ENCODE results near the gene UGGT1.

Gene UGGT1

DNA sequence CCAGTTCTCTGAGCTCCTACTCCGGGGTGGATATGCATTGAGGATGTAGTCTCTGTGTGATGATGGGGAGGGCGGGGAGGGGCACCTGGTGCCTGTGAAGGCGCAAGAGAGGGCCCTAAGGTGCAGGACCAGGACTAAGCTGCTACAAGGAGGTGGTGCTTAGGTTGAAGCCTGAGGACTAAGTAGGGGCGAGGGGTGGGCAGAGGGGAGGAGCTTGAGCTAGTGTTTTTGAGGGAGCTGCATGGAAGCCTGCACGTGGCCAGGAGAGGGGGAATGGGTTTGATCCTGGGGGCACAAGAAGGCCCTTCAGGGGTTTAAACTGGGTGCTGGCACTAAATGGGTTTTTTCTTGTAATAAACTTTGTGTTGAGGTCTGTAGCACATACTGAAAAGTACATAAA is 105.0 kb downstream of the UGGT1 start:
- Histone ChIP-seq H3K4me3 (ENCODE audit: low read length) (no peak overlapping the region), H3K27me3 (ENCODE audit: low read depth, low read length) (no peaks in the 10 kb centered on the region), H3K9ac (ENCODE audit: low read length) (no peak overlapping the region), H3K4me1 (ENCODE audit: low read length) (peaks cover 15% of the 10 kb centered on the region), H2AFZ (ENCODE audit: low read depth, low read length) (no peak overlapping the region), H3K79me2 (ENCODE audit: low read length) (no peaks in the 10 kb centered on the region), H3K36me3 (replicated peaks; ENCODE audit: low read depth, low read length) (peaks cover 2% of the 10 kb centered on the region), H3K27ac (ENCODE audit: low read length) (no peak overlapping the region), H3K9me3 (ENCODE audit: insufficient read depth, low read length) (no peaks in the 10 kb centered on the region), H3K4me2 (ENCODE audit: low read length) (peak overlapping the region; percentile 37), H4K20me1 (ENCODE audit: insufficient read depth, low read length) (no peaks in the 10 kb centered on the region)
- TF ChIP-seq CTCF (IDR thresholded peaks at IDR 0.05; ENCODE audit: low read depth, low read length): no peak
- TF ChIP-seq EZH2phosphoT487 (IDR thresholded peaks at IDR 0.05; ENCODE audit: low read depth): no peak

- Histone ChIP-seq H4K20me1 (ENCODE audit: insufficient read depth, low read length) (no peaks in the 10 kb centered on the region), H3K27ac (ENCODE audit: low read length) (0 out of 2 replicates have a peak overlapping the region, but pooled peaks have one; percentile 11), H3K27me3 (ENCODE audit: low read depth, low read length) (no peaks in the 10 kb centered on the region), H3K9ac (ENCODE audit: low read length) (no peak overlapping the region), H3K4me1 (ENCODE audit: low read length) (peaks cover 15% of the 10 kb centered on the region), H3K4me3 (ENCODE audit: low read length) (no peak overlapping the region), H2AFZ (ENCODE audit: low read depth, low read length) (no peak overlapping the region), H3K79me2 (ENCODE audit: low read length) (no peaks in the 10 kb centered on the region), H3K9me3 (ENCODE audit: insufficient read depth, low read length) (no peaks in the 10 kb centered on the region), H3K36me3 (replicated peaks; ENCODE audit: low read depth, low read length) (no peaks in the 10 kb centered on the region), H3K4me2 (ENCODE audit: low read length) (peak overlapping the region; percentile 37)
- TF ChIP-seq CTCF (IDR thresholded peaks at IDR 0.05; ENCODE audit: low read depth, low read length) (peak; percentile 8; the same call in 1 of the 2 replicates), EZH2phosphoT487 (IDR thresholded peaks at IDR 0.05; ENCODE audit: low read depth) (no peak)
Measured at GRCh38 chr2:128196471-128196931, 105.5 kb downstream of the UGGT1 start.

DNA sequence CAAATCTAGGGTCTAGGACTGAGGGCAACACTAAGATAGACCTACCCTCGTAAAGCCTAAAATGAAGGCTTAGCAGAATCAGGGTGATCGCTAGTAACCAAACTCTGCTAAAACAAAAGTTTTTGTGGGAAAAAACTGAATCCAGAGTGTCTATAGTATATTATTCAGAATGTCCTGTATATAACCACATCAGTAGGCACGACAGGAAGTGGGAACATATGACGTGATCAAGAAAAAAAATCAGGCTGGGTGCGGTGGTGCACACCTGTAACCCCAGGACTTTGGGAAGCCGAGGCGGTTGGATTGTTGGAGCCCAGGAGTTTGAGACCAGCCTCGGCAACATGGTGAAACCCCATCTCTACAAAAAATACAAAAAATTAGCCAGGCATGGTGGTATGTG is 106.1 kb downstream of the UGGT1 start:
- H3K9me3 ChIP-seq (ENCODE audit: insufficient read depth, low read length): no peaks in the 10 kb centered on the region
- H3K4me2 ChIP-seq (ENCODE audit: low read length): no peak overlapping the region
- no peaks in the 10 kb centered on the region for H3K36me3 ChIP-seq (replicated peaks; ENCODE audit: low read depth, low read length)
- peaks cover 15% of the 10 kb centered on the region for H3K4me1 ChIP-seq (ENCODE audit: low read length)
- no peak overlapping the region for H3K9ac ChIP-seq (ENCODE audit: low read length)
- H4K20me1 ChIP-seq (ENCODE audit: insufficient read depth, low read length): no peaks in the 10 kb centered on the region
- H3K79me2 ChIP-seq (ENCODE audit: low read length): no peaks in the 10 kb centered on the region
- no peak overlapping the region for H3K27ac ChIP-seq (ENCODE audit: low read length)
- no peak overlapping the region for H3K4me3 ChIP-seq (ENCODE audit: low read length)
- H3K27me3 ChIP-seq (ENCODE audit: low read depth, low read length): no peaks in the 10 kb centered on the region
- no peak overlapping the region for H2AFZ ChIP-seq (ENCODE audit: low read depth, low read length)
- TF ChIP-seq EZH2phosphoT487 (IDR thresholded peaks at IDR 0.05; ENCODE audit: low read depth) (no peak), CTCF (IDR thresholded peaks at IDR 0.05; ENCODE audit: low read depth, low read length) (no peak)

DNA sequence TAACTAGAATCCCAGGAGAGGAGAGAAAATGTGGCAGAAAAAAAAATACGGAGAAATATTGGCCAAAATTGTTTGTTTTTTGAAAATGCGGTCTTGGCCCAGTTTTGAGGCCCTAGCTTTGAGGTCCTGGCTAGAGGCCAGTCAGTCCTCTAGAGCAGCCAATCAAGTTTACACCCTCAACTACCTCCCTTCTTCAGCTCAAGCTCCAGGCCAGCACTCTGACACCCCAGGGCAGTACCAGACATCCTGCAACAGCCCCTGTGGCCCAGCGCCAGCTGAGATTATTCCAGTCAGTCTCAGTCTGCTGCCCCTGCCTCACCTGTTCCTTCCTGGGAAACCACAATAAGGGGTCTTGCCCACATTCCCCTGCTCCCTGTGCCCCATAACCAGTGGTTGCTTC is 107.7 kb downstream of the UGGT1 start:
- Histone ChIP-seq H3K9me3 (ENCODE audit: insufficient read depth, low read length) (no peaks in the 10 kb centered on the region), H3K27ac (ENCODE audit: low read length) (no peak overlapping the region), H3K79me2 (ENCODE audit: low read length) (no peaks in the 10 kb centered on the region), H3K4me2 (ENCODE audit: low read length) (no peak overlapping the region), H3K36me3 (replicated peaks; ENCODE audit: low read depth, low read length) (no peaks in the 10 kb centered on the region), H2AFZ (ENCODE audit: low read depth, low read length) (no peak overlapping the region), H3K4me1 (ENCODE audit: low read length) (peaks cover 15% of the 10 kb centered on the region), H3K4me3 (ENCODE audit: low read length) (no peak overlapping the region), H3K9ac (ENCODE audit: low read length) (no peak overlapping the region), H3K27me3 (ENCODE audit: low read depth, low read length) (no peaks in the 10 kb centered on the region), H4K20me1 (ENCODE audit: insufficient read depth, low read length) (no peaks in the 10 kb centered on the region)
- TF ChIP-seq EZH2phosphoT487 (IDR thresholded peaks at IDR 0.05; ENCODE audit: low read depth) (no peak), CTCF (IDR thresholded peaks at IDR 0.05; ENCODE audit: low read depth, low read length) (no peak)
